ENCODE measurements around the gene RALY.

The RALY gene

GRCh38 chr20:33971147-33971975 is 22.4 kb upstream of the RALY start:
- no peak for TF ChIP-seq CTCF (conservative IDR thresholded peaks at IDR 0.05; ENCODE audit: control insufficient read depth, insufficient read depth, low read depth, low read length)
- DNase-seq (ENCODE audit: low read depth): no peak
- H3K4me3 ChIP-seq (ENCODE audit: control insufficient read depth, low read depth, low read length): no peak overlapping the region

GRCh38 chr20:33976959-33977358 is 16.8 kb upstream of the RALY start:
- H3K4me3 ChIP-seq (ENCODE audit: control insufficient read depth, low read depth, low read length): no peak overlapping the region
- no peak for DNase-seq (ENCODE audit: low read depth)
- no peak for TF ChIP-seq CTCF (conservative IDR thresholded peaks at IDR 0.05; ENCODE audit: control insufficient read depth, insufficient read depth, low read depth, low read length)

- TF ChIP-seq CTCF (conservative IDR thresholded peaks at IDR 0.05; ENCODE audit: control insufficient read depth, insufficient read depth, low read depth, low read length): no peak
- no peak for DNase-seq (ENCODE audit: low read depth)
- H3K4me3 ChIP-seq (ENCODE audit: control insufficient read depth, low read depth, low read length): no peak overlapping the region
Observed at GRCh38 chr20:33977535-33977934, 16.2 kb upstream of the RALY start.

GRCh38 chr20:33979094-33979493 is 14.6 kb upstream of the RALY start:
- no peak overlapping the region for H3K4me3 ChIP-seq (ENCODE audit: control insufficient read depth, low read depth, low read length)
- DNase-seq (ENCODE audit: low read depth): no peak
- TF ChIP-seq CTCF (conservative IDR thresholded peaks at IDR 0.05; ENCODE audit: control insufficient read depth, insufficient read depth, low read depth, low read length): no peak

GRCh38 chr20:33981347-33981746 is 12.4 kb upstream of the RALY start:
- no peak for DNase-seq (ENCODE audit: low read depth)
- TF ChIP-seq CTCF (conservative IDR thresholded peaks at IDR 0.05; ENCODE audit: control insufficient read depth, insufficient read depth, low read depth, low read length): no peak
- H3K4me3 ChIP-seq (ENCODE audit: control insufficient read depth, low read depth, low read length): no peak overlapping the region

- no peak overlapping the region for H3K4me3 ChIP-seq (ENCODE audit: control insufficient read depth, low read depth, low read length)
- no peak for TF ChIP-seq CTCF (conservative IDR thresholded peaks at IDR 0.05; ENCODE audit: control insufficient read depth, insufficient read depth, low read depth, low read length)
- DNase-seq (ENCODE audit: low read depth): no peak
Observed at GRCh38 chr20:33981964-33982363, 11.7 kb upstream of the RALY start.
